GM12875 (cell line): ENCODE results near the gene SELENOI.

Experiments used
- H3K4me3 ChIP-seq: one replicate; pipeline ENCODE4 v1.5.1; 2011; ENCODE audit warnings: low read depth, low read length, control low read depth
- TF ChIP-seq, protein P1 (sequence below): IDR thresholded peaks from 2 replicates; pipeline ENCODE4 v1.5.1; 2011; ENCODE audit warnings: low read depth, mild to moderate bottlenecking, control low read depth, inconsistent platforms, low read length, moderate library complexity, borderline replicate concordance; ENCODE audit not compliant: insufficient read depth

SELENOI gene

DNA sequence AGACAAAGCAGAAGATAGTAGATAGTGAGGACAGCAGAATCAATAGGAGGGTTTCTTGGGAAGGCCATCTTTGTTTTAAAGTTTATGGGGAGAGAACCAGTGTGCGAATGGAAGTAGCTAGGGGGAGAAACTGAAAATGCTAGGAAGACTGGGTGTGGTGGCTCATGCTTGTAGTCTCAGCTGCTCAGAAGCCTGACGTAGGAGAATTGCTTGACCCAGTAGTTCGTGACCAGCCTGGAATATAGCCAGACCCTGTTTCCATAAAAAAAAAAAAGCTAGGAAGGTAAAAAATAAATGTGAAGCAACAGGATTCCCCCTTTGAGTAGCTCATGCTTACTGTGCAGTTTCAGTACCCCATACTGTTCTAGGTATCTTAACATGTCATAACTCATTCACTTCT lies 36.6 kb downstream of the SELENOI start:
- TF ChIP-seq, protein P1, sequence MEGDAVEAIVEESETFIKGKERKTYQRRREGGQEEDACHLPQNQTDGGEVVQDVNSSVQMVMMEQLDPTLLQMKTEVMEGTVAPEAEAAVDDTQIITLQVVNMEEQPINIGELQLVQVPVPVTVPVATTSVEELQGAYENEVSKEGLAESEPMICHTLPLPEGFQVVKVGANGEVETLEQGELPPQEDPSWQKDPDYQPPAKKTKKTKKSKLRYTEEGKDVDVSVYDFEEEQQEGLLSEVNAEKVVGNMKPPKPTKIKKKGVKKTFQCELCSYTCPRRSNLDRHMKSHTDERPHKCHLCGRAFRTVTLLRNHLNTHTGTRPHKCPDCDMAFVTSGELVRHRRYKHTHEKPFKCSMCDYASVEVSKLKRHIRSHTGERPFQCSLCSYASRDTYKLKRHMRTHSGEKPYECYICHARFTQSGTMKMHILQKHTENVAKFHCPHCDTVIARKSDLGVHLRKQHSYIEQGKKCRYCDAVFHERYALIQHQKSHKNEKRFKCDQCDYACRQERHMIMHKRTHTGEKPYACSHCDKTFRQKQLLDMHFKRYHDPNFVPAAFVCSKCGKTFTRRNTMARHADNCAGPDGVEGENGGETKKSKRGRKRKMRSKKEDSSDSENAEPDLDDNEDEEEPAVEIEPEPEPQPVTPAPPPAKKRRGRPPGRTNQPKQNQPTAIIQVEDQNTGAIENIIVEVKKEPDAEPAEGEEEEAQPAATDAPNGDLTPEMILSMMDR, result no peak
- H3K4me3 ChIP-seq, result no peak overlapping the region

DNA sequence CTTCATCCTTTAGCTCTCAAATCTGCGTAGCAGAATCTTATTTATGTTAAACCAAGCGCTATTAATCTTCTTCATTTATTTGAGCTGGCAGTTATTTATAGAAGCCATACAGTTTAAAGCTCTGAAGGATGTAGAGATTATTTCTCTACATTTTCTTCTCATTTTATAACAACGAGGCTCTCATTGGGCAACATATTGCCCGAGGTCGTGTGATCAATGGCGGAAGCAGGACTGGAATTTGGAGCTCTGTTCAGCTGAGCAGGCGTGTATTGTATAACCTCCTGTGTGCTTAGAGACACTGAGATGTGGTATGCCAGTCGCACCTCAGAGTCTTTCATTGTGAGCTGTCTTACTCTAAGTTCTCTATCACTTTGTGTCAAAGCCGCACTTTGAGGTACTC lies 38.2 kb downstream of the SELENOI start:
- H3K4me3 ChIP-seq, result no peak overlapping the region
- TF ChIP-seq, protein P1, result no peak

DNA sequence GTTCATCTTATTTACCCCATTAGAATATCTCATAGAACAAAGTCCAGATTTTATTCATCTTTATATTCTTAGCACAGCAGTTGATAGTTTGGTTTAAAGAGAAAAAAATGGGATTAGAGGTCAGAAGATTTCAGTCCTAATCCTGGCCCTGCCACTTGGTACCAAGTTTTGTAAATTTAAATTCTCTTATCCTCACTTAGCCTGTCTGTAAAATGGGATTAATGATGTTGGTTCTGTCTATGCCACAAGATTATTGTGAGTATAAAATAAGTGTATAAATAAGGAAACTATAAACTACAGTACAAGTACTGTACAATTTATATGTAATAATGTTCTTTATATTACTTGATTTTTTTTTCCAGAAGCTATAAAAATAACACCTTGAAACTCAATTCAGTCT lies 38.7 kb downstream of the SELENOI start:
- H3K4me3 ChIP-seq, result no peak overlapping the region
- TF ChIP-seq, protein P1, result no peak

DNA sequence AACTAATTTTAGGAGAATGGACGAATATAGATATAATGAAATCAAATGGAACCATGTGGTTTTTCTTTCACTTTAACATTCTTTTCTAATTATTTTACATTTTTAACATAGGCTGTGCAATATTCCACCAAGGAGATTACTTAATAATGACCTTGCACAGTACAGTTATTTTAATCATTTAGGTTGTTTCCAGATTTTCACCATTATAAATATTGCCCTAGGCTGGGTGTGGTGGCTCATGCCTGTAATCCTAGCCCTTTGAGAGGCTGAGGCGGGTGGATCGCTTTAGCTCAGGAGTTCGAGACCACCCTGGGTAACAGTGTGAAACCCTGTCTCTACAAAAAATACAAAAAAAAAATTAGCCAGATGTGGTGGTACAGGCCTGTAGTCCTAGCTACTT lies 41.2 kb downstream of the SELENOI start:
- no peak overlapping the region for H3K4me3 ChIP-seq
- TF ChIP-seq, protein P1, result no peak

DNA sequence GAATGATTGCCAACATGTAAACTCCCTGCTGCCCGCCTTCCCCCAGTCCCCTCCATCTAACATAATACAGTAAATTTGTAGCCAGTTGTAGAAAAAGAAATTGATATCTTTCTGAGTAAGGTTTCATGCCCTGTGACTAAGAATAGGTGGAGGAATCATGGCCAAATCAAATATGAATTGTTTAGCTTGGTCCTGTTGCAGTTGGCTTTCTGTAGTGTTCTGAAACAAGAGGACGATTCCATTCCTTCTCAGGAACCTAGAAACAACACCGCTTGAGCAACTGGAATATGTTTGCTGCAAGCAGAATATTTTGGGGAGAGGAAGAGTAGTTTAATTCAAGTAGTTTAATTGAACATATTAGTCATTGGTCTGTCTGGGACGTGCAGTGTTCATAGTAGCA lies 48.8 kb downstream of the SELENOI start:
- TF ChIP-seq, protein P1, result no peak
- H3K4me3 ChIP-seq, result no peak overlapping the region

GRCh38 chr2:26395394-26395793 lies 49.5 kb downstream of the SELENOI start:
- TF ChIP-seq, protein P1, result no peak
- no peak overlapping the region for H3K4me3 ChIP-seq

DNA sequence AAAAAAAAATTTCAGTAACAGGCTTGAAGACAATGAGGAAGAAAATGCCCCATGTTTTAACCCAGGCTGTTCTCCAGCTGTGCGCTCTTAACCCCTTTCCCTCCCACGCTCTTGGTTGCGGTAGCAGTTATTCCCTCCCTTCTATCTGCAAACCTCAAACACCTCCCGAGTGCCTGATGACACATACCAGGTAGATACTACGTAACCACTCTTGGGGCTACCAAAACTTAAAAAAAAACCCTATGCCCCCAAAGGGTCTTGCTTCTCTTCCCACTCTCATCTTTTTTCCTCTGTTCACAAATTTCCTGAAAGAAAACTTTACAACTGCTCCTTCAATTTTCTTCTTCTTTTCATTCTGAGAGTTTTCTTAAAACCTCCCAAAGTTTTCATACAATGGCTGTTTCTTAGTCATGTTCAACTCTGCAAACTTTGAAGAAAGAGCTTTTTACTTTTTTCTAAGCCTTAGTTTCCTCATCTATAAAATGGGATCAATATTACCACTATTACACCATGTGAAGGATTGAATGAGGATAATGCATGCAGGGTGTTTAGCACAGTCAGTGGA lies 50.9 kb downstream of the SELENOI start:
- H3K4me3 ChIP-seq, result no peak overlapping the region
- TF ChIP-seq, protein P1, result no peak
